DMS 273 (cell line): ENCODE results near the gene DNAJC16.

ENCODE experiments used
- DNase-seq: peaks from one replicate; lab custom pipeline; 2025; ENCODE audit not compliant: unreplicated experiment; lab: John Stamatoyannopoulos, UW

DNAJC16 gene

GRCh38 chr1:15531682-15532081, 5.0 kb downstream of the DNAJC16 start:
- DNase-seq, result no peak

DNA sequence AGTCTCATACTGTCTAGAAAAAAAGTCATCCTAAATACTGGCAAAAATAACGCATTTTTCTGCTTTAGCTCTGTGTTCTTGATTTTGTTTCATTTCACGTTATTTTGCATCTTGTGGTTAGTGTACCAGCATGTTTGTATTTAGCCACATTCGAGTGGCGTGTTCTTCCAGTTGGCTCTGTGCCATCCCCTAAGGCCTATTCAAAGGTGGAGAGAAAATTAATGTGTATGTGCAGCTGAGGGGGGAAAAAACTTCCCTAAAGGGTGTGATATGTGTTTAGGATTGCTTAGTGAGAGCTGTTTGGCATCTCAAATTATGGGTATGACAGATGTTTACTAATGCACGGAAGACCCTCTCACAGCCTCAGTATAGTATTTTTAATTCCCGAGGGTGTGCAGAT, 12.1 kb downstream of the DNAJC16 start:
- DNase-seq, result peak; percentile 9

DNA sequence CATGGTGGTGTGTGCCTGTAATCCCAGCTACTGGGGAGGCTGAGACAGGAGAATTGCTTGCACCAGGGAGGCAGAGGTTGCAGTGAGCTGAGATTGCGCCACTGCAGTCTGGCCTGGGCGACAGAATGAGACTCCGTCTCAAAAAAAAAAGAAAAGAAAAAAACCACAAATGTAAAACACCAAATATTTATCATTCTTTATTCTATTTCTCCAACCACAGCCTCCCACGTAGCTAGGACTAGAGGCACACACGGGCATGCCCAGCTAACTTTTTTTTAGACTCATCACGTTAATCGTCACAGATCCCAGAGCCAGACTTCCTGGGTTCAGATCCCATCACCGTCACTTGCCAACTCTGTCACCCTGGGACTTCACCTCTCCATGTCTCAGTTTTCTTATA, 13.5 kb downstream of the DNAJC16 start:
- DNase-seq, result no peak

DNA sequence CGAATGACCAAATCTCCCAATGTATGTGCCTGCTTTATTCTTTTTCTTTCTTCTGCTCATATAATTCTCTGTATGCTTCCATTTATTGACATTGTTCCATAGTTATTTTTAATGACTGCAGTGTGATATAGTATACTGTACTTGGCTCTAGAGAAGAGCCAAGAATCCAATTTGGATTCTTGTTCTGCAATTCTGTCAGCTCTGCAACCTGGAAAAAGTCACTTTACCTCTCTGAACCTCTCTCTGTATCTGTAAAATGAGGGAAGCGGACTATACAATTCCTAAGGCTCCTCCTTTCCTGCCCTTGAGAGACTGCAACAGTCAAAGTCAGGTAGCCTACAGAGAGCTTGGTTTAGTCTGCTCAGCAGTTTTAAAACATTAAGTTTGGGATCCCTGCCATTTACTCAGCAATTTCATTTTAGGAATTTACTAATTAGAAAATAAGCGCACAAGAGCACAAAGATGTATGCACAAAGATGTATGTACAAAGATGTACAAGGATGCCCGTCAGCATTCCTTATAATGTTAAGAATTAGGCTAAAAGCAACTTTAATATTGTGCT, 14.7 kb downstream of the DNAJC16 start:
- no peak for DNase-seq

- DNase-seq, result no peak
These were observed 16.0 kb downstream of the DNAJC16 start for GRCh38 chr1:15542388-15543250.

DNA sequence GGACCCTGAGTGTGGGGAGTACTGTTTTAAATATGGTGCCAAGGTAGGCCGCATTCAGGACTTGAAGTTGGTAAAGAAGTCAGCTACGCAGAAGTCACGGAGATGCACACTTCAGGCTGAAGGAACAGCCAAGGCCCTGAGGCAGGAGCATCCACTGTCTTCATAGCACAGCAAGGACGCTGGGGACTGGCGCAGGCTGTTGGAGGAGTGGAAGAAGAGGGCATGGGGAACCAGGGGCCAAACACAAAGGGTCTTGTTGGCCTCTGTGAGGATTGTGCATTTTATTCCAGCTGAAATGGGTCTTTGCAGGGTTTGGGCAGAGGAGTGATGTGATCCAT, 16.6 kb downstream of the DNAJC16 start:
- no peak for DNase-seq

DNA sequence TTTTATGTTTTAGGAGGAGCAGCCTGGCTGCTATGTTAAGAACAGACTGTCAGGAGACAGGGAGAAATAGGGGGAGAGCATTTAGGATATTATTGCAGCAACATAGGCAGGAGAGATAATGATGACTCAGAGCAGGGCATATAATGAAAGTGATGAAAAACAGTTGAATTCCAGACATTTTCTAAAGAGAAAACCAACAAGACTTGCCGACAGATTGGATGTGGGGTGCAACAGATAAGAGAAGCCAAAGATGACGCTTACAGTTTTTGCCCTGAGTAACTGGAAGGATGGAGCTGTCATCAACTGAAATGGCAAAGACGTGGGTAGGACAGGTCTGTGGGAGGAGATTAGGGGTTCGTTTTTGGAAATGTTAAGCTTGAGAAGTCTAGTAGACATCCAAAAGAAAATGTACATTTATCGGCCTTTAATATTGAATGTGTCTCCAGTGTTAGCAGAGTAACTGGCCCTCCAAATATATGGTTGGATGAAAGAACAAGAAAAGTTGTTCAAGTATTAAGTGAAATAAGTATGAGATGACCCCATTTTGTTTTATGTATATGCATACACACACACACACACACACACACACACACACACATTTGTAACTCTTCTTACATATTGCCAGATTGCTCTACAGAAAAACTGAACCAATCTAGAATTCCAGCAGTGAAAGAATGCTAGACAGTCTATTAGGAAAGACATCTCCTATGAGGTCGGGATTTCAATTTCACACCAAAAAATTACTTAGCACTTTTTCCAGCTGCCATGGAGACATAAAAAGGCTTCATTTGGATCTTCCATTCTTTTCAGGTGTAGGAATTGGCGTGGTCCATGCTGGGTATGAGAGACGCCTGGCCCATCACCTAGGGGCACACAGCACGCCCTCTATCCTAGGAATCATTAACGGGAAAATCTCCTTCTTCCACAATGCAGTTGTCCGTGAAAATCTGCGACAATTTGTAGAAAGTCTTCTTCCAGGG, 17.2 kb downstream of the DNAJC16 start:
- DNase-seq, result no peak

- no peak for DNase-seq
These were observed 20.0 kb downstream of the DNAJC16 start for GRCh38 chr1:15546641-15547040.

DNA sequence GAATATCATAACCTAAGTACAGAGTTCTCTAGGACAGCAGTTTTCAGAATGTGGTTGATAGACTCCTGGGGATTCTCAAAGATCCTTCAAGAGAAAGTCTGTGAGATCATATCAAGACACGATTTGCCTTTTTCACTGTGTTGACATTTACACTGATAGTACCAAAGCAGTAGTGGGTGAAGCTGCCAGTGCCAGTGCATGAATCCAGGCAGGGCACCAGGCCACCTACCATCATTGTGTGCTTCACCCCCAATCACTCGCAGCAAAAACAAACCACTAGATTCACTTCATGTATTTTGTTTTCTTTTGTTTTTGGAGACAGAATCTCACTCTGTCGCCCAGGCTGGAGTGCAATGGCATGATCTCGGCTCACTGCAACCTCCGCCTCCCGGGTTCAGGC, 23.9 kb downstream of the DNAJC16 start:
- no peak for DNase-seq

DNA sequence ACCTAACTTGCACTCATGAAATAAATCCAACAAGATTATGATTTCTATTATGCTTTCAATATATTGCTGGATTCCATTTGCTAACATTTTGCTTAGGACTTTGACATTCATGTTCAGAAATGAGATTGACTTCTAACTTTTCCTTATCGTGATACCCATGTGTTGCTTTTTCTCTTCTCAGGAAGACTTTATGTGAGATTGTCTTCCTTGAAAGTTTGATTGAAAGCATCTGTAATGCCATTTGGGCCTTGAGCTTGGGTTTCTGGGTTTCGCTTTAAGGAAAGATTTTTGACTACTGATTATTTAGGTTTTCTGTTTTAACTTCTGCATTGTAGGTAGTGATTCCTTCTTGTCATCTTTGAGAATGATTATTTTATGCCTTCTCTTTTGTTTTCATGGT, 30.4 kb downstream of the DNAJC16 start:
- no peak for DNase-seq

DNA sequence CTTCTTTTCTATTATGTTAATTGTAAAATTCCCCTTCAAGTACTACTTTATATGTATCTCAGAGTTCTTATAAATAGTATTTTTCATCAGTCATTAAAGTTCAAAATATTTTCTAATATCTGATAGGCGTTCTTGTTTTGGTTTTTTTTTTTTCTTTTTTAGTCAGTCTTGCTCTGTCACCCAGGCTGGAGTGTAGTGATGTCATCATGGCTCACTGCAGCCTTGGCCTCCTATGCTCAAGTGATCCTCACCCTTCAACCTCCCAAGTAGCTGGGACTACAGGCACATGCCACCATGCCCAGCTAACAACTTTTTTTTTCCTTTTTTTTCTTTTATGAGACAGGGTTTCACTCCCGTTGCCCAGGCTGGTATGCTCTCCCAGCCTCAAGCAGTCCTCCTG, 30.9 kb downstream of the DNAJC16 start:
- DNase-seq, result no peak

DNA sequence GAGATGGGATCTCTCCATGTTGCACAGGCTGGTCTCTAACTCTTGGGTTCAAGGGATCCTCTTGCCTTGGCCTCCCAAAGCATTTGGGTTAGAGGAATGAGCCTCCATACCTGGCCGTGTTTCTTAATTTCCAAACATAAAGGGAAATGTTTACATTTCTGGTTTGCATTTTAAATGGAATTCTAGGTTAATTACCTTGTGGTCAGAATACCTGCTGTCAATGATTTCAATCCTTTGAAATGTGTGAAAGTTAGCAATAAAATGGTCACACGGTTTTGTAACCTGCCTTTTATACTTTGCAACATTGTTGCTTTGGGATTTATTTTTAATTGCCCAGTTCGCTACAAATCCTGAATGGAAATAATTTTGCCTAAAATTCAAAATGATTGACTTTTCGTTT, 31.9 kb downstream of the DNAJC16 start:
- no peak for DNase-seq

- DNase-seq, result no peak
These were observed 32.7 kb downstream of the DNAJC16 start for GRCh38 chr1:15559189-15559810.

DNA sequence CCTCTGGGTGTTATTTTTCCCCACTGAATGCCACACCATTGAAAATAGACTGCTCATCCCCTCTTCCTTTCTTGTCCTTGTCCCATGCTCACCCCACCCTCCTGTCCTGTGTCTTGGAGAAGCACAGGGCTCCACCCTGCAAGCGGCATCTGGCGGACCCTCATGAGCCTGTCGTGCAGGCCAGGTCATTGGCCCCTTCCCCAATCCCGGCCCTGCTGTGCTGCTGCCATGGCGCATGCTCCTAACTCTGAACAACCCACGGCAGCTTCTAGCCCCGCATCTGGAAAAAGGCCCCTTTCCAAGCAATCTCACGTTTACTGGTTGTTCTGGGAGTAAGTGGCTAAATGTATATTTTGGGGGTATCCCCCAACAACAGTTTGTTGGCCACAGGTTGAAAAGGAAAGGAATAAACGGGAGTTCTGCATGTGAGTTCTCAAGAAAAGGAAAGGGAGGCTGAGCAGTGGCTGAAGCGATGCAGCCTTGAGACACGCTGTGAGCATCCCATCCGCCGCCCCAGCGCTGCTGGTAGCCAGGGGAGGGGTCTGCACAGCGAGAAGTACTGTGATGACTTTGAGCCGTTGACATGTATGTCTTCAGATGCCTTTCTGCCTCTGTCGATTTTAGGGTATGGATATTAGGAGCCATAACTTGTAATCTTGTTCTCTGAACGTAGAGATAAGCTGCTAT, 41.9 kb downstream of the DNAJC16 start:
- no peak for DNase-seq

DNA sequence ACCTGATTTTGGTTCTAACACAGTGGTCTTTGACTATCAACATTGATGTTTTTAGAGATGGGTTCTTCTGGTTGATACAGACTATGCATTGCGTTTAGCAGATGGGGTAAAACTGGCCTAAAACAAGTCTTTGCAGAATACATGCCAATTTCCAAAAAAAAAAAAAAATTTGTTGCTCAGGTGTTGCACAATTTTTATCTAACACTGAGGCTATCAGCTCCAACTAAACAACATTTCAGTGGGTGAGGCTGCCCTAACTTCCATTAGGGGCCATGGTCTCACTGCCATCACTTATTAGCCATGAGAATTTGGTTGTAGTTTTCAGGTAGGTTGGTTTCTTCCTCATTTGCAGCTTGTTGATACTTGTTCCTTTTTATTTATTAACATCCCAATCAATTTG, 44.2 kb downstream of the DNAJC16 start:
- DNase-seq, result no peak

- DNase-seq, result no peak
These were observed 44.6 kb downstream of the DNAJC16 start for GRCh38 chr1:15571266-15571665.

DNA sequence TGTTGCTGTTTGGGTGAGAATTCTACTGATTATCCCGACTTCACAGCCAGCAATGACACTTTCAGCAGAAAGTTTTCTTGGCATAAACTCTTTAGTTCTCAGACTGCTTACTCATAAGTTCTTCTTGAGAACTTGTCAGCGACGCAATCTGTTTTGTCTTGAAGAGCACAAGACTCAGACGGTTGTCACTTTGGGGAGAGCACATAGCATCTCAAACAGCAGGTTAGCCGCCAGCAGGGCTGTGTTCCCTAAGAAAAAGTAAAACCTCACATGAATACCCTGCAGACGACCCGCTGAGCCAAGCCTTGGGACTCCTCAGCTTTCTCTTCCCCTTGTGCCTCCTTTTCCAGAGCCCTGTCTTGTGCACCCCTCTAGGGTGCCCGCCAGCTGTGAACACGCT, 46.8 kb downstream of the DNAJC16 start:
- no peak for DNase-seq

GRCh38 chr1:15574741-15575140, 48.1 kb downstream of the DNAJC16 start:
- DNase-seq, result no peak

DNA sequence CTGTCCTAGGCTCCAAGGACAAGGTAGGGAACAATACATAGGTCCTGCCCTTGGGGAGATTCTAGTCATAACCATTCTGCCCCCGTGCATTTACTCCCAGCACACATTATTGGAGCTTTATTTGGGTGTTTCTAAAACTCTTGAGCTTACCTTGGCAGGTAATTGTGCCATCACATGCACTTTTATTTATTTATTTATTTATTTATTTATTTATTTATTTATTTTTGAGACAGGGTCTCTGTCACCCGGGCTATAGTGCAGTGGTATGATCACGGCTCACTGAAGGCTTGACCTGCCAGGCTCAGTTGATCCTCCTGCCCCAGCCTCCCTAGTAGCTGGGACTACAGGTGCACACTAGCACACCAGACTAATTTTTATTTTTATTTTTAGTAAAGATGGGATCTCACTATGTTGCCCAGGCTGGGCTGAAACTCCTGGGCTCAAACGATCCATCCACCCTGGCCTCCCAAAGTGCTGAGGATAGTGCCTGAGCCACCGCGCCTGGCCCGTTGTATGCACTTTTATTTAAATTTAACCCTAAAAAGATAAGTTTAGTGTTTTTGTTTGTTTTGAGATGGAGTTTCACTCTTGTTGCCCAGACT, 49.0 kb downstream of the DNAJC16 start:
- no peak for DNase-seq

DNA sequence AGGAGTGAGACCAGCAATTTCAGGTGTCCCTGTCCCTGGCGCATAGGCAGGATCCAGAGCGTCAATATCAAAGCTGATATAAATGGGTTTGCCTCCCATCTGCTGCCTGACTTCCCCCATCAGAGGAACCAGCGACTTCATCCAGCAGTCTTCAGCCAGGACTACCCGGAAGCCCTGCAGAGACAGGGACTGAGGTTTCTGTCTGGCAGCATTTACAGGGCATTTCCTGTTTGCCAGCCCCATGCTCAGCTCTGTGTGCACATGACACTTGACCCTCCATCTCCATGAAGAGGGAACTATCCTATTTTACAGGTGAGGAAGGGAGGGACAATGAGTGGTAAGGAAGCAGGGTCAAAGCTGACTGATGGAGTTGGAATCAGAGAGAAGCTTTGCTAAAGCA, 51.0 kb downstream of the DNAJC16 start:
- no peak for DNase-seq
